Glutamatergic neuron (in vitro differentiated cells): ENCODE measurements around the gene CDK14. TPM values are rescaled to one million over a fixed set of nuclear protein-coding genes. Genes with fewer than 3 reads are reported as not detected.
A peak's percentile ranks its signal among the peaks of the same experiment; 100 is the strongest.

ENCODE experiments used
- DNase-seq: peaks from one replicate; pipeline ENCODE4 v3.0.0; 2022
- H3K27ac Mint-ChIP-seq: one replicate; pipeline ENCODE4 v1.8.0; 2020; ENCODE audit warnings: mild to moderate bottlenecking, mixed read lengths, inconsistent platforms; ENCODE audit not compliant: unreplicated experiment
- H3K27me3 Mint-ChIP-seq: one replicate; pipeline ENCODE4 v1.8.0; 2020; ENCODE audit warnings: mild to moderate bottlenecking, moderate library complexity, mixed read lengths, inconsistent platforms; ENCODE audit not compliant: unreplicated experiment
- H3K36me3 Mint-ChIP-seq: one replicate; pipeline ENCODE4 v1.8.0; 2020; ENCODE audit warnings: mild to moderate bottlenecking, mixed read lengths, inconsistent platforms; ENCODE audit not compliant: unreplicated experiment
- H3K4me1 Mint-ChIP-seq: one replicate; pipeline ENCODE4 v1.8.0; 2020; ENCODE audit warnings: mild to moderate bottlenecking, low read depth, mixed read lengths, inconsistent platforms; ENCODE audit not compliant: unreplicated experiment
- H3K4me3 Mint-ChIP-seq: one replicate; pipeline ENCODE4 v1.8.0; 2020; ENCODE audit warnings: mild to moderate bottlenecking, mixed read lengths, inconsistent platforms; ENCODE audit not compliant: unreplicated experiment
- H3K9me3 Mint-ChIP-seq: one replicate; pipeline ENCODE4 v1.8.0; 2020; ENCODE audit warnings: mild to moderate bottlenecking, moderate library complexity, mixed read lengths, inconsistent platforms; ENCODE audit not compliant: unreplicated experiment
- CTCF ChIP-seq: fragments of 200-600 bp; sonication (generic); IDR thresholded peaks from one replicate; pipeline ENCODE4 v1.5.0; 2021; ENCODE audit not compliant: partially characterized antibody, unreplicated experiment
- total RNA-seq: library from RNA; stranded (reverse); fragmentation: NEBNext Ultra II Directional; extraction: Animal tissue kit (Norgen Biotek cat#: 25700); gene quantifications from one replicate; pipeline ENCODE4 v1.2.1, GENCODE V29; 2021; ENCODE audit not compliant: unreplicated experiment

Gene CDK14
- total RNA-seq, 1 donor from 2014 or later: 96.5 TPM

GRCh38 chr7:91030680-91031380 is 434.7 kb downstream of the CDK14 start:
- Mint-ChIP-seq H3K27ac (peak overlapping the region; percentile 79), H3K4me3 (no peak overlapping the region), H3K9me3 (no peaks in the 10 kb centered on the region), H3K36me3 (no peaks in the 10 kb centered on the region), H3K4me1 (peaks cover 26% of the 10 kb centered on the region), H3K27me3 (peaks cover 6% of the 10 kb centered on the region)
- no peak for DNase-seq
- TF ChIP-seq CTCF: no peak

- peaks cover 26% of the 10 kb centered on the region for H3K4me1 Mint-ChIP-seq
- peaks cover 2% of the 10 kb centered on the region for H3K9me3 Mint-ChIP-seq
- no peak for TF ChIP-seq CTCF
- H3K36me3 Mint-ChIP-seq: no peaks in the 10 kb centered on the region
- peak overlapping the region; percentile 84 for H3K27ac Mint-ChIP-seq
- H3K4me3 Mint-ChIP-seq: no peak overlapping the region
- peaks cover 4% of the 10 kb centered on the region for H3K27me3 Mint-ChIP-seq
- no peak for DNase-seq
Measured at GRCh38 chr7:91031757-91032156, 435.6 kb downstream of the CDK14 start.

GRCh38 chr7:91033574-91033973 is 437.5 kb downstream of the CDK14 start:
- Mint-ChIP-seq H3K36me3 (no peaks in the 10 kb centered on the region), H3K27ac (peak overlapping the region; percentile 10), H3K4me3 (no peak overlapping the region), H3K4me1 (peaks cover 25% of the 10 kb centered on the region), H3K9me3 (peaks cover 2% of the 10 kb centered on the region), H3K27me3 (peaks cover 3% of the 10 kb centered on the region)
- DNase-seq: no peak
- no peak for TF ChIP-seq CTCF

GRCh38 chr7:91034459-91035368 is 438.6 kb downstream of the CDK14 start:
- DNase-seq: peak; percentile 65
- Mint-ChIP-seq H3K36me3 (peaks cover 4% of the 10 kb centered on the region), H3K4me1 (peaks cover 28% of the 10 kb centered on the region), H3K9me3 (peaks cover 2% of the 10 kb centered on the region), H3K27me3 (peaks cover 3% of the 10 kb centered on the region), H3K27ac (no peak overlapping the region), H3K4me3 (no peak overlapping the region)
- TF ChIP-seq CTCF: peak; percentile 83
